MG63 (cell line): ENCODE data around the gene CIAO3. TPM values are rescaled to one million over a fixed set of nuclear protein-coding genes. Genes with fewer than 3 reads are reported as not detected.
"Not testable (repeated sequence)": the region's sequence is repeated elsewhere in the genome, so short reads cannot be mapped to it uniquely, and the experiment has no call there.

Experiments used
- DNase-seq: peaks from one replicate; pipeline ENCODE4 v3.0.0-alpha.2; 2020
- H3K27me3 ChIP-seq: fragments of 250-450 bp; sonication (Bioruptor Pico); 2 replicates; pipeline ENCODE4 v1.5.1; 2020; ENCODE audit warnings: mild to moderate bottlenecking, moderate library complexity
- H3K36me3 ChIP-seq: fragments of 250-450 bp; sonication (Bioruptor Pico); 2 replicates; pipeline ENCODE4 v1.5.1; 2020; ENCODE audit warnings: mild to moderate bottlenecking, moderate library complexity
- H3K4me3 ChIP-seq: fragments of 250-450 bp; sonication (Bioruptor Pico); 2 replicates; pipeline ENCODE4 v1.5.1; 2020; ENCODE audit warnings: mild to moderate bottlenecking, moderate library complexity
- H3K9me3 ChIP-seq: fragments of 250-450 bp; sonication (Bioruptor Pico); 2 replicates; pipeline ENCODE4 v1.5.1; 2020; ENCODE audit warnings: mild to moderate bottlenecking, moderate library complexity
- total RNA-seq: library from RNA; depleted of rRNA; stranded (reverse); fragments of >200 nt; shearing (Covaris generic); gene quantifications from 2 replicates; pipeline ENCODE4 v1.2.3, GENCODE V29; 2014; ENCODE audit warnings: low replicate concordance

The CIAO3 gene
- total RNA-seq, 1 experiment from 2014 or later = 39.0 TPM

DNA sequence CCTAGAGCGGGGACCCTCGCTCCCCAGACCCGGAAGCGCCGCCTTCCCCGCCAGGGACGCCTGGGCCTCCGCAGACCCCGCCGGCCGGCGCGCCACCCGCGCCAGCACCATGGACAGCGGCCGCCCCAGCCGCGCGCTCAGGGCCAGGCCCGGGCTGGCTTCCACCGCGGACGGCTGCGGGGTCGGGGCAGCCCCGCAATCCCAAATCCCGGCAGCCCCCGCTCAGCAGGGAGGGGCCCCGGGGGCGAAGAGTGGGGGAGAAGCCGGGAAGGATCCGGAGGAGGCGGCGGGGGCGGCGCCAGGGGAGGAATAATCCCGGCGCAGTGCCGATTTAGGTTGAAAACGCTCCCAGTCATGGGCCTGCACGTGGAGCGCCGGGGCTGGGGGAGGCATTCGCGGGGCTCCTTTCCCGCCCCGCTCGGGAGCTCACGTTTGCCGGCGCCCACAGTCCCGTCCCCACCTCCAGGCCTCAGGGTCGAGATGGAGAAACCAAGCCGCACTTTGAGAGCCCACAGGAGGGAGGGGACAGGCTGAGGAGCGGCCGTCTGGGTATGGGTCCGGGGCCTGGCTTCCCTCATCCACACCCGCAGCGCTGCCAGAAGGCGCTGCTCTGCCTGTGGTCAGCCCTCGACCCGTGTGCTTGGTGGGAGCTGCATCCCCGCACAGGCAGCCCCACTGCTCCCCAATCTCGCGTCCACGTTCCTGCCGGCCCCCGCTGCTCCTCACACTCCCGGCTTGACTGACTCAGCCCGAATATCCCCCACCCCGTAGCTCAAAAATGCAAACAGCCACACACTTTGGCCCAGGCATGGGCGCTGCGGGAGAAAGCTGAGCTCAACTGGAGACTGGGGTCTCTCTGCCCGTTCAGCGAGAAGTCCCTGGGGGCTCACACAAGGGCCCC is 39.9 kb downstream of the CIAO3 start:
- no peak overlapping the region for H3K4me3 ChIP-seq
- H3K36me3 ChIP-seq = no peaks in the 10 kb centered on the region
- no peak for DNase-seq
- H3K9me3 ChIP-seq = no peaks in the 10 kb centered on the region
- peaks cover 70% of the 10 kb centered on the region for H3K27me3 ChIP-seq

- no peak for DNase-seq
- no peaks in the 10 kb centered on the region for H3K36me3 ChIP-seq
- no peak overlapping the region for H3K4me3 ChIP-seq
- H3K9me3 ChIP-seq = no peaks in the 10 kb centered on the region
- H3K27me3 ChIP-seq = peaks cover 78% of the 10 kb centered on the region
These were observed 41.7 kb downstream of the CIAO3 start for GRCh38 chr16:698911-699671.

DNA sequence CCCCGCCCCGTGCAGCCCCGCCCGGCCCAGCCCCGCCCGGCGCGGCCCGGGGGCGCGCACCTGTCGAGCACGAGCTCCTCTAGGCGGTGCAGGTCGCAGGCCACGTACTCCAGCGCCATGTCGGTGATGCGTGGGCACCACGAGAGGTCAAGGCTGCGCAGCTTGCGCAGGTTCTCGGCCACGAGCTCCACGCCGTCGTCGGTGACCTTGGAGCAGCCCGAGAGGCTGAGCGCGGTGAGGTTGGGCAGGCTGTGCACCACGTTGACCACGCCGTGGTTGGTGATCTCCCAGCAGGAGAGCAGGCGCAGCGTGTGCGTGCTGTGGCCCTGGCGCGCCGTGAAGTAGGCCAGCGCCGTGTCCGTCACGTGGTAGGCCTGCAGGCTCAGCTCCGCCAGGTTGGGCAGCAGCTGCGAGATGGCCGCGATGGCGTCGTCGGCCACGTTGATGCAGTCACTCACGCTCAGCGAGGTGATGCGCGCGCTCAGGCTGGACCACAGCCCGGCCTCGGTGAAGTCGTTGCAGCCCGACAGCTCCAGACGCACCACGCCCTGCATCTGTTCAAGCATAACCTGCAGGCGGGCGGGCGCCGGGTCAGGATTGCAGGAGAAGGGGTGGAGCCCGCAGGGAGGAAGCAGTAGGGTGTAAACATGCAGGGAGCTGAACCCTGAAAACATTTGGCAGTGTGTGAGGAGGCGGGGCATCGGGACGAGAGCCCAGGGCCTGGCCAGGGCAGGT is 45.3 kb downstream of the CIAO3 start:
- Histone ChIP-seq H3K9me3 (no peaks in the 10 kb centered on the region), H3K4me3 (no peak overlapping the region), H3K27me3 (peaks cover 54% of the 10 kb centered on the region), H3K36me3 (no peaks in the 10 kb centered on the region)
- no peak for DNase-seq

- H3K4me3 ChIP-seq = no peak overlapping the region
- no peaks in the 10 kb centered on the region for H3K9me3 ChIP-seq
- DNase-seq = no peak
- H3K36me3 ChIP-seq = no peaks in the 10 kb centered on the region
- H3K27me3 ChIP-seq = peaks cover 48% of the 10 kb centered on the region
These were observed 45.9 kb downstream of the CIAO3 start for GRCh38 chr16:694863-695354.

DNA sequence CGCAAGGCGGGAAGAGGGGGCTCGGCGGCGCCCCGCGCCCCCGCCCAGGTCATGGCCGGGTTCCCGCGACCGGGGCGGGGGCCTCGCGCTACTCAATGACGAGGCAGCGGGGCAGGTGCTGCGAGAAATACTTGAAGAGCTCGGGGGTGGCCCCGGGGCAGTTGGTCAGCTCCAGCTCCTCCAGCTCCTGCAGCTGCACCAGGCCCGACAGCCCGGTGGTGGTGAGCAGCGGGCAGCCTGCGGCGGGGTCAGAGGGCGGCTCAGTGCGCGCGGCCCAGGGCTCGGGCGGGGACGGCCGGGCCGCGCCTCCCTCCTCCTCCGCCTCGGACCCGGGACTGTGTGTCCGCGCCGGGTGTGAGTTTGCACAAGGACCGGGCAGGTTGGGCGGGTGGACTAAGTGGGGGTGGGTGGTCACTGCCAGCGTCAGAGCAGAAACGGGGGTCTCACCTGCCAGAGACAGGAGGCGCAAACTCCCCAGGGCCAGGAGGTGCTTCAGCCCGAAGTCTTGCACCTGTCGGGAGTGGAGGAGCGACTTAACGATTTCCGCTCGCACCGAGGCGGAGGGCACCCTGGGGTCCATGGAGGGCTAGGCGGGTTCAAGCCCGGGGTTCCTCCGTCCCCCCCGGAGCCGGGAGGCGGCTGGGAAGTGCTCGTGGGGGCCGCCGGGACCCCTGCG is 46.5 kb downstream of the CIAO3 start:
- Histone ChIP-seq H3K27me3 (peaks cover 44% of the 10 kb centered on the region), H3K36me3 (no peaks in the 10 kb centered on the region), H3K9me3 (no peaks in the 10 kb centered on the region), H3K4me3 (no peak overlapping the region)
- no peak for DNase-seq

GRCh38 chr16:693766-694165 is 47.0 kb downstream of the CIAO3 start:
- H3K36me3 ChIP-seq = no peaks in the 10 kb centered on the region
- peaks cover 39% of the 10 kb centered on the region for H3K27me3 ChIP-seq
- DNase-seq = no peak
- no peak overlapping the region for H3K4me3 ChIP-seq
- H3K9me3 ChIP-seq = no peaks in the 10 kb centered on the region

DNA sequence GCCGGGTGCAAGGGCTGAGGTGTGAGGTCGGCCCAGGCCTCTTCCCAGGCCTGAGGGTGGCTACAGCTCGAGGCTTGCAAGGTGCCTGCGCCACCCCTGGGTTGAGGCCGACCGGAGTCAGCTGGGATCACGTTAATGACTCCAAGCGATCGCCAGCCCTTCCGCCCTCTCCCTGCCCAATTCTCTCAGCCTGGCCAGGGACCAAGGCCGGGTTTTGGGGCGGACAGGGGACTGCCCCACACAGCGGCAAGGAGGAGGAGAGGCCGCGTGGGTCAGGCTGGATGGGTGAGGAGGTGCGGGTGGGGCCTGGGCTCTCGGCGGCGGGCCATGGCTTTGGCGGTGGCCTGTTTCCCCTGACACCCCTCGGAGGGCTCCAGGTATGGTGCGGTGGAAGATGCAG is 47.4 kb downstream of the CIAO3 start:
- H3K27me3 ChIP-seq = peaks cover 36% of the 10 kb centered on the region
- DNase-seq = no peak
- H3K4me3 ChIP-seq = no peak overlapping the region
- peaks cover 2% of the 10 kb centered on the region; the same call in 1 of the 2 replicates for H3K36me3 ChIP-seq
- H3K9me3 ChIP-seq = no peaks in the 10 kb centered on the region

DNA sequence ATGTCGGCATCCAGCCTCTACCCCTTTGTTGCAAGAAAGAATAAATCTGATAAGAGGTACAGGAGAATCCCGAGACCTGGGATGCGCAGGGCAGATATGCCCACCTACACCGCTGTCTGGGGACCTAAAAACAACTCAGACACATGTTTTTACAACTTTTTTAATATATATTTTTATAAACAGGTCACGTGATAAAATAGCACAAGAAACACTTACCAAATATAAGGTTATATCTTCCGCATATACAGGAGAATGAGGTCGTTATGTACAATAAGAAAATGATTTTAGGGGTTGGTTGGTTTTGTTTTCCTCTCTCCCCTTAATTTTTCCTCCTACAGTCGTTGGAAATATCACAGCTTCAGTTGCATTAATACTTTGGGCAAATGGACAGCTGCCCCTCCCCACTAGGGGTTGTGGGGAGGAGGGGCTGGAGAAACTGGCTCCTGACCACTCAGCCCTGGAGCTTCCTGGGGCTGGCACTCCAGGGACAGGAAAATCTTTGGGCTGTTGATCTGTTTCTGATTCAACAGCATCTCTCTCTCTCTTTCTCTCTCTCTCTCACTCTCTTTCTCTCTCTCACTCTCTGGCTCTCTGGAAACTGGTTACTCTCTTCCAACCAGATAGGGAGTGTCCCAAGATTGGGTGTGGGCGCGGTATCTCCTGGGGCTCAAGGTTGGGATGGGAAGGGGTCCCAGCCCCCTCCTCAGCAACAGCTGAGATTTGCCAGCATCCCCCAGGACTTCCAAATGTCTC is 48.3 kb downstream of the CIAO3 start:
- peaks cover 34% of the 10 kb centered on the region for H3K27me3 ChIP-seq
- H3K36me3 ChIP-seq = peaks cover 7% of the 10 kb centered on the region; the same call in 1 of the 2 replicates
- H3K4me3 ChIP-seq = no peak overlapping the region
- no peaks in the 10 kb centered on the region for H3K9me3 ChIP-seq
- no peak for DNase-seq

DNA sequence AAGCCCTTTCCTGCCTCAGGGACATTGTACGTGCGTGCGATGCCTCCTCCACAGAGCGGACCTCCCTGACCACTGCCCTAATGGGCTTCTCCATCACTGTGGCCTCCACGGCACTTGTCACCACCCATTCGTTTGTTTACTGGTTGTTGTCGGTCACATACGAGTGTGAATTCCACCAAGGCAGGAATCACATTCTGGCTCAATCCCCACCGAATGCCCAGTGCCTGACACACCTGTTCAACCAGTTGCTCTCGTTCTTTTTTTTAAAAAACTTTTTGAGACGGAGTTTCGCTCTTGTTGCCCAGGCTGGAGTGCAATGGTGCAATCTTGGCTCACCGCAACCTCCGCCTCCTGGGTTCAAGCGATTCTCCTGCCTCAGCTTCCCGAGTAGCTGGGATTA is 49.6 kb downstream of the CIAO3 start:
- H3K4me3 ChIP-seq, H3K9me3 ChIP-seq, DNase-seq: not testable (repeated sequence)
- peaks cover 20% of the 10 kb centered on the region for H3K36me3 ChIP-seq
- peaks cover 31% of the 10 kb centered on the region for H3K27me3 ChIP-seq

GRCh38 chr16:689175-689897 is 51.5 kb downstream of the CIAO3 start:
- no peaks in the 10 kb centered on the region for H3K9me3 ChIP-seq
- peak overlapping the region; percentile 97 for H3K4me3 ChIP-seq
- peaks cover 13% of the 10 kb centered on the region; the same call in 1 of the 2 replicates for H3K27me3 ChIP-seq
- H3K36me3 ChIP-seq = peaks cover 35% of the 10 kb centered on the region
- no peak for DNase-seq

- Histone ChIP-seq H3K4me3 (no peak overlapping the region), H3K27me3 (peaks cover under 1% of the 10 kb centered on the region; the same call in 1 of the 2 replicates), H3K36me3 (peaks cover 46% of the 10 kb centered on the region), H3K9me3 (no peaks in the 10 kb centered on the region)
- no peak for DNase-seq
These were observed 53.3 kb downstream of the CIAO3 start for GRCh38 chr16:687499-687898.

- Histone ChIP-seq H3K36me3 (peaks cover 54% of the 10 kb centered on the region), H3K9me3 (no peaks in the 10 kb centered on the region), H3K27me3 (no peaks in the 10 kb centered on the region), H3K4me3 (no peak overlapping the region)
- DNase-seq = no peak
These were observed 54.1 kb downstream of the CIAO3 start for GRCh38 chr16:686459-687260.

DNA sequence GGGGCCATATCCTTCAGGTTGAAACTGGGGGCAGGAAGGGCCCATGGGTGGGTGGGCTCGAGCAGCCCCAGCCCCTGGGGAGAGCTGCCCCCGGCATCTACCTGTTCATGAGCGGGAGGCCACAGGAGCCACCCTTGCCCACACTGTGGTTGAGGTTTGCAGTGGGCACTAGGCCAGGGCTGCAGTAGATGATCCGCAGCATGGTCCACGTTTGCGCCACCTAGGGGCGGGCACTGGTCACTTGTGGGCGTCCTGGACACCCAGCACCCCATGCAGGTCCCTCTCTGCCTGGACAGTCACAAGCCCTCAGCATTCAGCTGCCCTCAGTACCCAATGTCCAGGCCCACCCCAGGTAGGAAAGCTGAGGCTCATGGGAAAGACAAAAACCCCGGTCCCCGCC is 54.8 kb downstream of the CIAO3 start:
- no peaks in the 10 kb centered on the region for H3K9me3 ChIP-seq
- DNase-seq = peak; percentile 75
- peaks cover 61% of the 10 kb centered on the region for H3K36me3 ChIP-seq

DNA sequence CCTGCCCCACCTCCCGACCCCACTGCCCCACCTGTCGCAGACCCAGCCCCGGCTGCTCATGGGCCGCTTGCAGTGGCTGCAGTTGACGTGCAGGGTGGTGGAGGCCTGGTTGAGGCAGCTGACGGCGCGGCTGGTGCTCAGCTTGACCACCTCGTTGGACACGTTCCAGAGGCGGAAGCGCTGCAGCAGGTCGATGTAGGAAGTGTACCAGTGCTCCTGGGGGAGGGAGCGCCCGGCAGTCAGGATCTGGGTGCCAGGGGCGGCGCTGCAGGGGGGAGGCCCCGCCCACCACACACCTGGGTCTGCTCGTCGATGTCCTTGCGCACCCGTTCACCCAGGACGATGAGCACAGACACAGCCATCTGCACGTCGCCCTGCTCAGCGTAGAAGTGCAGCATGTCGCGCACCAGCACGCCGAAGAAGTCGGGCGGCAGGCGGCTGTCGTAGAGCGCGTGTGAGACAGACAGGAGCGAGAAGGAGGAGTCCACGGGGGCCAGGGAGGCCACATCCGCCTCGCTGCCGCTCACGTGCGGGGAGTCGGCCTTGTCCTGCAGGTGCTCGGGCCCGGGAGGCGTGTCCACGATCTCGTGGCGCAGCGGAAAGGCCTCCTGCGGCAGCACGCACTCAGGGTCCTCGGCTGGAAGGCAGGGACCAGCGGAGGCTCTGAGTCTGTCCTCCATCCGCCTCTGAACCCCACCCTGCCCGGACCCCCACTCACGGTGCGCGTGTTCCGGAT is 55.7 kb downstream of the CIAO3 start:
- H3K4me3 ChIP-seq = no peak overlapping the region
- no peak for DNase-seq
- H3K27me3 ChIP-seq = no peaks in the 10 kb centered on the region
- H3K9me3 ChIP-seq = no peaks in the 10 kb centered on the region
- peaks cover 62% of the 10 kb centered on the region for H3K36me3 ChIP-seq

More for the DNA sequence above, 54.8 kb downstream of the CIAO3 start:
- H3K27me3 ChIP-seq = no peaks in the 10 kb centered on the region
- no peak overlapping the region for H3K4me3 ChIP-seq
